Endodermal cell (in vitro differentiated cells): ENCODE data around the gene SOHLH1. TPM values are rescaled to one million over a fixed set of nuclear protein-coding genes. Genes with fewer than 3 reads are reported as not detected.

Experiments
- DNase-seq: peaks from one replicate; pipeline ENCODE4 v3.0.0-alpha.2; 2017
- H3K27ac ChIP-seq: 2 replicates; pipeline ENCODE4 v1.5.1; 2013; ENCODE audit warnings: mild to moderate bottlenecking, low read depth, low read length, moderate library complexity
- H3K27me3 ChIP-seq: 2 replicates; pipeline ENCODE4 v1.6.1; 2013; ENCODE audit warnings: mild to moderate bottlenecking, low read length, moderate library complexity; ENCODE audit not compliant: insufficient read depth, control insufficient read depth, poor library complexity, severe bottlenecking
- H3K36me3 ChIP-seq: 2 replicates; pipeline ENCODE4 v1.7.0; 2013; ENCODE audit warnings: mild to moderate bottlenecking, low read length, moderate library complexity; ENCODE audit not compliant: control insufficient read depth, insufficient read depth
- H3K4me1 ChIP-seq: one replicate; pipeline ENCODE4 v1.7.0; 2013; ENCODE audit warnings: low read length; ENCODE audit not compliant: control insufficient read depth, insufficient read depth
- H3K4me3 ChIP-seq: 2 replicates; pipeline ENCODE4 v1.5.1; 2013; ENCODE audit warnings: mild to moderate bottlenecking, low read length, moderate library complexity
- H3K9ac ChIP-seq: 2 replicates; pipeline ENCODE4 v1.6.1; 2013; ENCODE audit warnings: mild to moderate bottlenecking, low read length, moderate library complexity; ENCODE audit not compliant: poor library complexity, severe bottlenecking; ENCODE audit errors: extremely low read depth
- H3K9me3 ChIP-seq: 2 replicates; pipeline ENCODE4 v1.6.1; 2013; ENCODE audit warnings: mild to moderate bottlenecking, low read length, moderate library complexity; ENCODE audit not compliant: control insufficient read depth
- H3K27ac Mint-ChIP-seq: 2 replicates; pipeline ENCODE4 v1.8.0; 2020; ENCODE audit warnings: mixed read lengths
- H3K27me3 Mint-ChIP-seq: 2 replicates; pipeline ENCODE4 v1.8.0; 2021; ENCODE audit warnings: mild to moderate bottlenecking, mixed read lengths; ENCODE audit not compliant: insufficient read depth
- H3K36me3 Mint-ChIP-seq: 2 replicates; pipeline ENCODE4 v1.8.0; 2020; ENCODE audit warnings: low read depth, mixed read lengths
- H3K4me1 Mint-ChIP-seq: 2 replicates; pipeline ENCODE4 v1.8.0; 2020; ENCODE audit warnings: mixed read lengths
- H3K4me3 Mint-ChIP-seq: 2 replicates; pipeline ENCODE4 v1.8.0; 2020; ENCODE audit warnings: mild to moderate bottlenecking, moderate library complexity, mixed read lengths
- H3K9me3 Mint-ChIP-seq: 2 replicates; pipeline ENCODE4 v1.8.0; 2020; ENCODE audit warnings: mild to moderate bottlenecking, mixed read lengths
- CTCF ChIP-seq: fragments of 200-600 bp; sonication (generic); conservative IDR thresholded peaks from 2 replicates; pipeline ENCODE4 v1.5.0; 2021; ENCODE audit warnings: antibody characterized with exemption, mild to moderate bottlenecking
- WGBS, 2 experiments: methylation state at CpG; one replicate each; pipeline versions ENCODE4 v1.1.5 to v1.1.7; 2013; ENCODE audit warnings: missing lambda C conversion rate in 2 of 2, mixed read lengths in 1 of 2; ENCODE audit not compliant: insufficient coverage in 1 of 2, insufficient read length in 1 of 2; 5-methylcytosine and 5-hydroxymethylcytosine counted together
- total RNA-seq, 2 donors: library from RNA; stranded (reverse); fragmentation: NEBNext Ultra II Directional in 1 of 2; extraction: Animal tissue kit (Norgen Biotek cat#: 25700) in 1 of 2; gene quantifications; 2 replicates in 1 of 2; 3 replicates in 1 of 2; pipeline ENCODE4 v1.2.1, GENCODE V29; 2021

Gene SOHLH1
- total RNA-seq, 2 donors from 2014 or later, result not detected

DNA sequence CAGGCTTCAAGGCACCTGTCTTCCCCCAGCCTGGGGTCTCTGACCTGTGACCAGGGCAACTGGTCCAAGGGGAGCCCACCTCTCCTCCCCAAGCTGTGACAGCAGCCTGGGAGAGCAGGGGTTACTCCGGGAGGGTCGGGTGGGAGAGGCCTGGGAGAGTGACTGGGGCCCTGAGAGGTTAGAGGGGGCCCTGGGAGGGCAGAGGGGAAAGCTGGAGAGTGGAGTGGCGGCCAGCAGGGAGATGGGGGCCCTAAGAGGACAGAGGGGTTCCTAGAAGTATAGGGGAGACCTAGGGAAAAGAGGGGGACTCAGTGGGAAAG lies 35.9 kb downstream of the SOHLH1 start:
- H3K4me1 ChIP-seq, result no peaks in the 10 kb centered on the region
- Mint-ChIP-seq H3K9me3 (peaks cover 2% of the 10 kb centered on the region), H3K4me3 (no peak overlapping the region), H3K27me3 (no peaks in the 10 kb centered on the region), H3K27ac (no peak overlapping the region), H3K4me1 (peaks cover 7% of the 10 kb centered on the region), H3K36me3 (no peaks in the 10 kb centered on the region)
- no peaks in the 10 kb centered on the region for H3K9me3 ChIP-seq
- DNase-seq, result no peak
- no peak overlapping the region for H3K9ac ChIP-seq
- H3K27me3 ChIP-seq, result no peaks in the 10 kb centered on the region
- no peak for TF ChIP-seq CTCF
- no peak overlapping the region for H3K4me3 ChIP-seq
- H3K27ac ChIP-seq, result no peak overlapping the region
- H3K36me3 ChIP-seq, result no peaks in the 10 kb centered on the region
- WGBS, 2 experiments, result 82% methylated on average over 3 of the region's 3 CpGs; no CpG with 5 or more reads in 1 of the 2 experiments

DNA sequence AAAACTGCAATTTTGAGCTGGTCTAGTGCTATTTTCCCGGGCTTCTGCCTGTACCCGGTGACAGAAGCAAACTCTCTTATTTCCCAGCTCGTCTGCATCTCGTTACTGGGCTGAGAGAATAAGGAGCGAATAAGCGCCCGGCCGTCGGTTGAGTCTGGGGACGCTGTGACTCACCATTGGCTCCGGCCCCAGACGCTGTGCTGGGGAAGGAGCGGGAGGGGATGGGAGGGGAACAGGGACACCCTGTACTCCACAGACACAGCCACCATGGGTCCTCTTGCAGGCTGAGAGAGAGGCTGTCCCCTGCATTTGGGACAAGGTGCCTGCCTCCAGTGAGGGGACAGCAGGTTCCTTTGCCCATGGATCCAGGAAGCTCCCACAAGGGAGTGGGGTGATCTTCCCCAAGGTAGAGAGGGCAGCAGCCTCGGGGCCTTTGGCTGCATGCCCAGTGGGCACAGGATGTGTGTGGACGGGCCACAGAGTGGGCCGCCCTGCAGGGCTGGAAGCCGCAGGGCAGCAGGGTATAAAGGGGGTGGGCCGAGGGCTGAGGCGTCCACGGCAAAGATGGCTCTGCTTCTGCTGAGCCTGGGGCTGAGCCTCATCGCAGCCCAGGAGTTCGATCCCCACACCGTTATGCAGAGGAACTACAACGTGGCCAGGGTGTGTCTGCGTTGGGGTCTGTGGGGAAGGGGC lies 36.4 kb downstream of the SOHLH1 start, which contains the start of gene LCN9:
LCN9 (plus strand) TSS at position 552 of the 693 bp plus-strand sequence; CDS start at position 565, 13 bp downstream.
- Mint-ChIP-seq H3K4me3 (no peak within 1 kb of the TSS), H3K9me3 (no peaks in the 10 kb centered on the region), H3K36me3 (no peaks in the 10 kb centered on the region), H3K27me3 (no peaks in the 10 kb centered on the region), H3K27ac (peak within 1 kb of the TSS; percentile 17), H3K4me1 (peaks cover 7% of the 10 kb centered on the region)
- DNase-seq, result no peak
- no peak for TF ChIP-seq CTCF
- Histone ChIP-seq H3K9ac (no peak within 1 kb of the TSS), H3K27me3 (no peaks in the 10 kb centered on the region), H3K36me3 (no peaks in the 10 kb centered on the region), H3K9me3 (no peaks in the 10 kb centered on the region), H3K4me3 (no peak within 1 kb of the TSS), H3K27ac (peak within 1 kb of the TSS; percentile 50), H3K4me1 (no peaks in the 10 kb centered on the region)
- WGBS, 2 experiments, result 77 to 80% methylated on average over 21 to 25 of the region's 25 CpGs

- H3K9me3 ChIP-seq, result no peaks in the 10 kb centered on the region
- Mint-ChIP-seq H3K4me1 (peaks cover 7% of the 10 kb centered on the region), H3K36me3 (no peaks in the 10 kb centered on the region), H3K4me3 (no peak overlapping the region), H3K27ac (peak overlapping the region; percentile 17), H3K27me3 (no peaks in the 10 kb centered on the region), H3K9me3 (peaks cover 1% of the 10 kb centered on the region)
- no peaks in the 10 kb centered on the region for H3K36me3 ChIP-seq
- no peaks in the 10 kb centered on the region for H3K27me3 ChIP-seq
- no peak for TF ChIP-seq CTCF
- H3K4me1 ChIP-seq, result no peaks in the 10 kb centered on the region
- 74 to 85% methylated on average over 10 to 19 of the region's 19 CpGs for WGBS, 2 experiments
- no peak for DNase-seq
- peak overlapping the region; percentile 50 for H3K27ac ChIP-seq
- H3K4me3 ChIP-seq, result no peak overlapping the region
- no peak overlapping the region for H3K9ac ChIP-seq
These were observed 37.3 kb downstream of the SOHLH1 start for GRCh38 chr9:135661816-135662560.
